ENCODE data around the gene PSMD2.

The PSMD2 gene

DNA sequence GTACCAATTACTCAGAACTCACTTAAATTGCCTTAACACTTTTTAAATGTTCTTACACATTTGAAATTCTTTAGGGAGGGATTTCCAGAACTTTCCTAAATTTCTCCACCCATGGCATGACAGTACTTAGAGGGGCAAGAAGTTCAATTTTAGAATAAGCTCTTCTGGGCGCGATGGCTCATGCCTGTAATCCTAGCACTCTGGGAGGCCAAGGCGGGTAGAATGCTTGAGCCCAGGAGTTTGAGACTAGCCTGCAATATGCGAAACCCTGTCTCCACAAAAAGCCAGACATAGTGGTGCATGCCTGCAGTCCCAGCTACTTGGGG, 49.0 kb downstream of the PSMD2 start:
- Histone ChIP-seq H3K9ac (no peak overlapping the region), H3K27me3 (ENCODE audit: insufficient read depth, low read depth) (no peaks in the 10 kb centered on the region), H3K4me1 (ENCODE audit: low read depth, poor library complexity, severe bottlenecking) (peaks cover 13% of the 10 kb centered on the region), H3K79me2 (ENCODE audit: insufficient read depth, low read depth) (no peaks in the 10 kb centered on the region), H4K20me1 (ENCODE audit: insufficient read depth) (no peaks in the 10 kb centered on the region), H3K36me3 (ENCODE audit: insufficient read depth) (no peaks in the 10 kb centered on the region), H3K4me2 (no peak overlapping the region), H3K27ac (no peak overlapping the region), H3K4me3 (IDR thresholded peaks at IDR 0.05; ENCODE audit: insufficient read depth, low read depth, low read length) (no peak overlapping the region), H2AFZ (ENCODE audit: low read depth) (no peak overlapping the region)
- TF ChIP-seq, protein P1, sequence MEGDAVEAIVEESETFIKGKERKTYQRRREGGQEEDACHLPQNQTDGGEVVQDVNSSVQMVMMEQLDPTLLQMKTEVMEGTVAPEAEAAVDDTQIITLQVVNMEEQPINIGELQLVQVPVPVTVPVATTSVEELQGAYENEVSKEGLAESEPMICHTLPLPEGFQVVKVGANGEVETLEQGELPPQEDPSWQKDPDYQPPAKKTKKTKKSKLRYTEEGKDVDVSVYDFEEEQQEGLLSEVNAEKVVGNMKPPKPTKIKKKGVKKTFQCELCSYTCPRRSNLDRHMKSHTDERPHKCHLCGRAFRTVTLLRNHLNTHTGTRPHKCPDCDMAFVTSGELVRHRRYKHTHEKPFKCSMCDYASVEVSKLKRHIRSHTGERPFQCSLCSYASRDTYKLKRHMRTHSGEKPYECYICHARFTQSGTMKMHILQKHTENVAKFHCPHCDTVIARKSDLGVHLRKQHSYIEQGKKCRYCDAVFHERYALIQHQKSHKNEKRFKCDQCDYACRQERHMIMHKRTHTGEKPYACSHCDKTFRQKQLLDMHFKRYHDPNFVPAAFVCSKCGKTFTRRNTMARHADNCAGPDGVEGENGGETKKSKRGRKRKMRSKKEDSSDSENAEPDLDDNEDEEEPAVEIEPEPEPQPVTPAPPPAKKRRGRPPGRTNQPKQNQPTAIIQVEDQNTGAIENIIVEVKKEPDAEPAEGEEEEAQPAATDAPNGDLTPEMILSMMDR (conservative IDR thresholded peaks at IDR 0.05; ENCODE audit: low read depth, low read length) = no peak

DNA sequence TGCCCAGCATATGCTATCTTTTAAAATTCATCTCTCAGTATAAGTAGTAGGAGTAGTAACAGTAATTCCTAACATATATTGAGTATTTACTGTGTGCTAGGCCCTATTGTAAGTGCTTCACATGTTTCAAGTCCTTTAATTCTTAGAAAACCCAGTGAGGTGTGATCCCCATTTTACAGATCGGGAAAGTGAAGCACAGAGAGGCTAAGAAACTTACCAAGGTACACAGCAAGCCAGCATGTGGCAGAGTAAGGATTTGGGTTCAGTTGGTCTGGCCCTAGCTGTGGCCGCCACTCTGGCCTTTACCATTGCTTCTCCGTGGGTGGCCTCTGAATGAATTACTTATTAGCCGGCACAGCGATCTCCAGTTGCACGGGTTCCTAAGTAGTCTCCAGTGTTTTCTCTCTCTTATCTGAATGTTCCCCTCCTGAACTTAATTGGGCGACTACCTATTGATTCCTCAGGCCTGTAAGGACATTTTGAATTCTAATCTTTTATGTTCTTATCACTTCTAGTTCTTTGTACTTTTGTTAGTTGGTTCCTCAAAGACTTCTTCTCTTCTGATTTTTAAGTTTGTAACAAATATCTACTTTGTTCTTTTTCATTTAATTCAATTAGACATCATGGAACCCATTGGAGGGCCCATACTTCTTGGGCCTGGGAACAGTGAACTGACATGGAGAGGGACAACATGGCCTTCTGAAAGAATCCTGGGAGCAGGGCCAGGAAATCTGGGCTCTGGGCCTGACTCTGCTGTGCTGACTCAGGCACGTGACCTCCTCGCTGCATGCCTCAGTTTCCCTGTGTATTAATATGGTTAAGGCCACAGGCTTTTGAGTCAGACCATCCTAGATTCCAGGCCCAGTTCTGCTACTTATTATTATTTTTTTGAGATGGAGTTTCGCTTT, 50.8 kb downstream of the PSMD2 start:
- H4K20me1 ChIP-seq (ENCODE audit: insufficient read depth) = no peaks in the 10 kb centered on the region
- TF ChIP-seq, protein P1 (conservative IDR thresholded peaks at IDR 0.05; ENCODE audit: low read depth, low read length) = no peak

DNA sequence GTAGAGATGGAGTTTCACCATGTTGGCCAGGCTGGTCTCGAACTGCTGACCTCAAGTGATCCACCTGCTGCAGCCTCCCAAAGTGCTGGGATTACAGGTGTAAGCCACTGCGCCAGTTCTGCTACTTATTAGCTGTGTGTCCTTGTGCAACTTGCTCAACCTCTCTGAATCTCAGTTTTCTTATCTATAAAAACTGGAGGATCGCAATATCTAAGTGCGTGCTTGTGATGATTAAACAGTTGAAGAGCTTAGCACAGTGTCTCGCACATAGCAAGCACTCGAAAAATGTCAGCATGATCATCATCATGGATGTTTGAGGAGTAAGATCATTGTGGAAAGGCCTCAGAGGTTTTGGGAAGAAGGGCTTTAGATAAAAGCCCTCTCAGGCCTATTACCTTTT, 51.6 kb downstream of the PSMD2 start:
- no peak overlapping the region for H3K27ac ChIP-seq
- H3K4me2 ChIP-seq = no peak overlapping the region
- no peaks in the 10 kb centered on the region for H3K27me3 ChIP-seq (ENCODE audit: insufficient read depth, low read depth)
- no peaks in the 10 kb centered on the region for H4K20me1 ChIP-seq (ENCODE audit: insufficient read depth)
- H3K4me1 ChIP-seq (ENCODE audit: low read depth, poor library complexity, severe bottlenecking) = peaks cover 9% of the 10 kb centered on the region
- TF ChIP-seq, protein P1 (conservative IDR thresholded peaks at IDR 0.05; ENCODE audit: low read depth, low read length) = no peak
- H3K36me3 ChIP-seq (ENCODE audit: insufficient read depth) = no peaks in the 10 kb centered on the region
- H3K9ac ChIP-seq = no peak overlapping the region
- no peaks in the 10 kb centered on the region for H3K79me2 ChIP-seq (ENCODE audit: insufficient read depth, low read depth)
- no peak overlapping the region for H3K4me3 ChIP-seq (IDR thresholded peaks at IDR 0.05; ENCODE audit: insufficient read depth, low read depth, low read length)
- H2AFZ ChIP-seq (ENCODE audit: low read depth) = no peak overlapping the region

More for the DNA sequence above, 50.8 kb downstream of the PSMD2 start:
- Histone ChIP-seq H3K4me3 (IDR thresholded peaks at IDR 0.05; ENCODE audit: insufficient read depth, low read depth, low read length) (no peak overlapping the region), H3K4me2 (no peak overlapping the region), H3K36me3 (ENCODE audit: insufficient read depth) (no peaks in the 10 kb centered on the region), H3K9ac (no peak overlapping the region), H3K27ac (no peak overlapping the region), H3K27me3 (ENCODE audit: insufficient read depth, low read depth) (no peaks in the 10 kb centered on the region), H3K4me1 (ENCODE audit: low read depth, poor library complexity, severe bottlenecking) (peaks cover 13% of the 10 kb centered on the region), H2AFZ (ENCODE audit: low read depth) (no peak overlapping the region), H3K79me2 (ENCODE audit: insufficient read depth, low read depth) (no peaks in the 10 kb centered on the region)

DNA sequence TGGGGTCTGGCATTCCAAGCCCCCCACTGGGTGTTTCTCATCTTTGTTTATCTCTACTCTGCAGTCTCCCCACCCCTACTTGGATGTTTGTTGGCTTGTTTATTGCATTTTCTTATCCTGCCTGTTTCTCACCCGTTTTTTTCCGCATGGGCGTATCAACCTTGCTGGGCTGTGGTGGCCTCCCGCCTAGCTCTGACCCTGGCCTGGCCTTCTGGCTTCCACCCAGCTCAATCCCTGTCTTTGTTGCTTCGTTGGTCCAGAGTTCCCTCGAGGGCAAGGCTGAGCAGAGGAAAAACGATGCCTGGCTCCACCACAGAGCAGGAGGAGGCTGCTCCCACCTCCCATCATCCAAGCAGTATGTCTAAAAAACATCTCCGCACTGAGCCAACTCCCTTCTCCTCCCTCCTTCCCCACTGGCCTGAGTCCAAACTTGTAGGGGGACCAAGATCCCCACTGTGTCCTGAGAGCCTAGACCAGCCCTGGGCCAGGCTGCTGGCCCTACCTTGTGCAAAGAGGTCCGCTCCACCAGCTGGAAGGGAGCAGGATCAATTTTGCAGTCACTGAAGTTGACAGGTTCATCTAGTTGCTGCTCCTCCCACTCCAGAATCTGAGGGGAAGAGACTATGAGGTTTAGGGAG, 52.6 kb downstream of the PSMD2 start:
- TF ChIP-seq, protein P1 (conservative IDR thresholded peaks at IDR 0.05; ENCODE audit: low read depth, low read length) = no peak
- H3K27ac ChIP-seq = no peak overlapping the region

More for the DNA sequence above, 52.6 kb downstream of the PSMD2 start:
- Histone ChIP-seq H3K4me3 (IDR thresholded peaks at IDR 0.05; ENCODE audit: insufficient read depth, low read depth, low read length) (no peak overlapping the region), H3K9ac (no peak overlapping the region), H2AFZ (ENCODE audit: low read depth) (no peak overlapping the region), H3K4me1 (ENCODE audit: low read depth, poor library complexity, severe bottlenecking) (peaks cover 6% of the 10 kb centered on the region), H3K36me3 (ENCODE audit: insufficient read depth) (no peaks in the 10 kb centered on the region), H3K4me2 (no peak overlapping the region), H3K79me2 (ENCODE audit: insufficient read depth, low read depth) (no peaks in the 10 kb centered on the region), H3K27me3 (ENCODE audit: insufficient read depth, low read depth) (no peaks in the 10 kb centered on the region), H4K20me1 (ENCODE audit: insufficient read depth) (no peaks in the 10 kb centered on the region)
